ENCODE data around the gene ACOT6. TPM values are rescaled to one million over a fixed set of nuclear protein-coding genes. Genes with fewer than 3 reads are reported as not detected.
"Not testable (repeated sequence)": the region's sequence is repeated elsewhere in the genome, so short reads cannot be mapped to it uniquely, and the experiment has no call there.

ACOT6 gene
- total RNA-seq, 1 experiment from 2014 or later, result not detected

- no peak for DNase-seq (ENCODE audit: low read depth)
Observed at GRCh38 chr14:73594491-73594890, 17.8 kb upstream of the ACOT6 start.

GRCh38 chr14:73599499-73599898 lies 12.8 kb upstream of the ACOT6 start:
- DNase-seq (ENCODE audit: low read depth), result no peak

GRCh38 chr14:73602994-73603393 lies 9.3 kb upstream of the ACOT6 start:
- no peak for DNase-seq (ENCODE audit: low read depth)

- no peak for DNase-seq (ENCODE audit: low read depth)
Observed at GRCh38 chr14:73606271-73606670, 6.0 kb upstream of the ACOT6 start.

- DNase-seq (ENCODE audit: low read depth), result no peak
Observed at GRCh38 chr14:73607241-73607640, 5.1 kb upstream of the ACOT6 start.

GRCh38 chr14:73610687-73611086 lies 1.6 kb upstream of the ACOT6 start:
- DNase-seq (ENCODE audit: low read depth), result peak; percentile 16

- DNase-seq (ENCODE audit: low read depth), result no peak
Observed at GRCh38 chr14:73613046-73613383, 698 bp downstream of the ACOT6 start.

GRCh38 chr14:73613419-73613963 lies 1.2 kb downstream of the ACOT6 start:
- DNase-seq (ENCODE audit: low read depth), result no peak

- no peak for DNase-seq (ENCODE audit: low read depth)
Observed at GRCh38 chr14:73616831-73617230, 4.5 kb downstream of the ACOT6 start.

- no peak for DNase-seq (ENCODE audit: low read depth)
Observed at GRCh38 chr14:73619524-73619923, 7.2 kb downstream of the ACOT6 start.

- DNase-seq (ENCODE audit: low read depth), result no peak
Observed at GRCh38 chr14:73620268-73620667, 8.0 kb downstream of the ACOT6 start.

GRCh38 chr14:73623504-73624054 lies 11.3 kb downstream of the ACOT6 start:
- DNase-seq (ENCODE audit: low read depth), result no peak

- no peak for DNase-seq (ENCODE audit: low read depth)
Observed at GRCh38 chr14:73625706-73626105, 13.4 kb downstream of the ACOT6 start.

GRCh38 chr14:73627151-73627558 lies 14.8 kb downstream of the ACOT6 start:
- no peak for DNase-seq (ENCODE audit: low read depth)

GRCh38 chr14:73630009-73630780 lies 17.9 kb downstream of the ACOT6 start:
- DNase-seq (ENCODE audit: low read depth), result no peak

- DNase-seq (ENCODE audit: low read depth), result peak; percentile 71
Observed at GRCh38 chr14:73633116-73634010, 21.0 kb downstream of the ACOT6 start.

- DNase-seq (ENCODE audit: low read depth), result peak; percentile 32
Observed at GRCh38 chr14:73634011-73634833, 21.9 kb downstream of the ACOT6 start.

GRCh38 chr14:73636355-73636754 lies 24.0 kb downstream of the ACOT6 start:
- DNase-seq (ENCODE audit: low read depth), result not testable (repeated sequence)

GRCh38 chr14:73637830-73638229 lies 25.5 kb downstream of the ACOT6 start:
- no peak for DNase-seq (ENCODE audit: low read depth)

- DNase-seq (ENCODE audit: low read depth), result no peak
Observed at GRCh38 chr14:73640796-73641365, 28.6 kb downstream of the ACOT6 start.
